GM19463 (cell line): Measurements from ENCODE around the gene CLIP4.

ENCODE experiments used
- ATAC-seq: cut with Tn5 transposase; IDR thresholded peaks from one replicate; pipeline ENCODE4 v1.9.1; 2021; ENCODE audit warnings: mild to moderate bottlenecking, moderate library complexity; ENCODE audit not compliant: unreplicated experiment

The CLIP4 gene

DNA sequence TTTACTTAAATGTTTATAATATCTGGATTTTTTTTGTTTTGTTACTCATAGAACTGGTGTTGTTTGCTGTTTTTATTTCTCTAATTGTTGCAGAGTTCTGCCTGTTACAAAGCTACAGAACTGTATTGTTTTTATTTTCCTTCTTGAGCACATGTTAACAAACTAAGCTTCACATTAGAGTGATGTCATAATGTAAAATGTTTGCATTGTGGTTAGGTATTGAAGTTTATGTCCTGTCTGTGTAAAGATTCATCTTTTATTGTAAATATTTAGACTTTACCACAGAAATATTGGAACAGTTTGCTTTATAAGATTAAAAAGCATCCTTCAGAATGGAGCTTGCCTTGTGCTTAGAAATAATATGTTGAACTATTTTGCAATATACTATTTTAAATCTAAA, 67.7 kb downstream of the CLIP4 start:
- ATAC-seq: no peak

DNA sequence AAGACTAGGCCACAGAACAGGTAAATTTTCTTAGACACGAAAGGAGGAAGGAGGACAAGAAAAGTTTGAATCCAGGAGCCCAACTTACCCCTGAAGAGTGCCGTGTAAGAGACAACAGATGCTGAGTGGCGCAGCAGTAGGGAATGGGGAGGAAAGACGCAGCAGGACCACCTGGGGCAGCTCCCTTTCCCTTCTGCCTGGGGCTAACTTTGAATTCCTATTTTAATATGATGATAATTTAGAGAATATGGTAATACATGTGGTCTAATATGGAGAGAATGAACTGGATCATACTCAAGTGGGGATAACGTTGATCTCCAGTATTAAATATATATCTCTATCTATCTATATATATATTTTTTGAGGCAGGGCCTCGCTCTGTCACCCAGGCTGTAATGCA, 69.3 kb downstream of the CLIP4 start:
- ATAC-seq: no peak

DNA sequence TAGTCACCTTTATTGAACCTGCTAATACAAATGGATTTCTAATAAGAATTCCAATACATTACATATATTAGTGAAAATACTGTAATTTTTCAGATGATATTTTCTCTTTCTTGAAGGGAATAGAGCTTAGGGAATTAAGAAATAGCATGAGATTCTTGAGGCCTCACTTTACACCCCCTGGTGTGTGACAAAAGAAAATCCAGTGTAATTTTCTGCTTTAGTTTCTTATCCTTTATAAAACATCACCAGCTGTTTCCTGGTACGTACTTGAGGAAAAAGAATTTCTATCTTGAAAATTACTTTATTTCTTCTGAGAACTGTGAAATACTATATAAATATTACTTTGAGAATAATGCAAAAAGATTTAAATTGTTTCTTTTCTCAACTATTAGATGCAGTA, 71.6 kb downstream of the CLIP4 start:
- no peak for ATAC-seq

GRCh38 chr2:29187926-29188325, 72.7 kb downstream of the CLIP4 start:
- ATAC-seq: no peak

GRCh38 chr2:29189052-29189451, 73.8 kb downstream of the CLIP4 start:
- ATAC-seq: no peak

GRCh38 chr2:29191817-29192216, 76.6 kb downstream of the CLIP4 start:
- ATAC-seq: no peak

- ATAC-seq: no peak
Measured at GRCh38 chr2:29192526-29192925, 77.3 kb downstream of the CLIP4 start.

- ATAC-seq: no peak
Measured at GRCh38 chr2:29193111-29193510, 77.9 kb downstream of the CLIP4 start.

GRCh38 chr2:29193681-29194080, 78.5 kb downstream of the CLIP4 start:
- no peak for ATAC-seq

GRCh38 chr2:29195796-29196195, 80.6 kb downstream of the CLIP4 start:
- no peak for ATAC-seq

GRCh38 chr2:29196792-29197788, 81.9 kb downstream of the CLIP4 start:
- no peak for ATAC-seq

DNA sequence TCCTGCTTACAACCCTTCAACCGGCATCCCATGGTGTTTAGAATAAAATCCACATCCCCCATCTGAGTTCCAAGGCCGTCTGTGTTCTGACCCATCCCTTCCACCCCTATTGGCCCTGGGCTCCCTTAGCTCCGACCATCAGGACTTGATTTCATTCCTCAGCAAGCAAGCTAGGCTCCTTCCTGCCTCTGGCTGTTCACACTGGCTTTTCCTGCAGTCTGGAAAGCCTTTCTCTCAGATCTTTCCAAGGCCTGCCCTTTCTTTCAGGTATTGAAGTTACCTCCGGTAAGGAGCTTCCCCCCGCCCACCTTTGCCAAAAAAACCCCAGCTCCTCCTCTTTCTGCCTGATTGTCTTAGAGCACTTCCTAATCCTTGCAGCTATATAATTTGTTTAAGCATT, 86.8 kb downstream of the CLIP4 start:
- no peak for ATAC-seq

DNA sequence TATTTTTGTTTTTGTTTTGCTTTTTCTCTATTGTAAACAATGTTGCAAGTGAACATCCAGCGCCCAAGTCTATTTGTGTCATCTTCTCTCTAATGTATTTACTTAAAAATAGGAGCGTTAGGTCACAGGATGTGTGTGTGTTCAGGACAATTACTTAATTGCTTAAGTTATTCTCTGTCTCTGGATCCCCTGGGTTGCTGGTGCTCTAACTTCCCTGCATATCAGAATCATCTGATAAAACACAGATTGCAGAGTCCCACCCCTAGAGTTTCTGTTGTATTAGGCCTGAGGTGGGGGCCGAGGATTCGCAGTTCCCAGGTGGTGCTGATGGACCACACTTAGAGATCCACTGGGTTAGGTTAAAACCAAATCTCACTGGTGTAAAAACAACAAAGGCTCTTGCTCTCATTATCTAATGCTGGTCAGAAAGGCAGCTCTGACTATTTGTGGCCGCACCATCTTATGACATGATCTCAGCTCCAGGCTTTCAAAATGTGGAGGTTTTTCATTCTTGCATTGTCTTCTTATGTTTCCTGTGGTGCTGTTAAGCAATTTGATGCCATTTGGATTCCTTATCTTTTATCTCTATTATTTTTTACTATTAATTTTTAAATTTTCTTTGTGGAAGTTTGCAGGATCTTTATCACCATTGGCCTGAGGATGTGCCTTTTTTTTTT, 87.7 kb downstream of the CLIP4 start:
- ATAC-seq: no peak

DNA sequence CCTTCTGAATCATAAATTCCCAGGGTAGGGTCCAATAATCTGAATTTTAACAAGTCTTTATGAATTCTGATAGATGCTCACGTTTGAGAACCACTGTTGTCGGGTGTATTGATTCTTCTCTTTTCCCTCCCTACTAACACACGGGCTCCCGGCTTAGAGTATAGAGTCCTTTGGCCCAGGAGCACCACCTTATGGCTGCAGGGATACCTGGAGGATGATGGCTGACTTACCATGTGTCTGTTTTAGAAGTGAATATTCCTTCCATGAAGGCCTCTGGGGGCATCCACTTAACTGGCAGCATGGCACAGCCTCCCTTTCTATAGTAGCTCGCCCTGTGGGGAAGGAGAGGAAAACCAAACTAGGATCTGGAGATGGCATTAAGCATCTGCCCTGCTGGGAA, 91.7 kb downstream of the CLIP4 start:
- ATAC-seq: no peak

DNA sequence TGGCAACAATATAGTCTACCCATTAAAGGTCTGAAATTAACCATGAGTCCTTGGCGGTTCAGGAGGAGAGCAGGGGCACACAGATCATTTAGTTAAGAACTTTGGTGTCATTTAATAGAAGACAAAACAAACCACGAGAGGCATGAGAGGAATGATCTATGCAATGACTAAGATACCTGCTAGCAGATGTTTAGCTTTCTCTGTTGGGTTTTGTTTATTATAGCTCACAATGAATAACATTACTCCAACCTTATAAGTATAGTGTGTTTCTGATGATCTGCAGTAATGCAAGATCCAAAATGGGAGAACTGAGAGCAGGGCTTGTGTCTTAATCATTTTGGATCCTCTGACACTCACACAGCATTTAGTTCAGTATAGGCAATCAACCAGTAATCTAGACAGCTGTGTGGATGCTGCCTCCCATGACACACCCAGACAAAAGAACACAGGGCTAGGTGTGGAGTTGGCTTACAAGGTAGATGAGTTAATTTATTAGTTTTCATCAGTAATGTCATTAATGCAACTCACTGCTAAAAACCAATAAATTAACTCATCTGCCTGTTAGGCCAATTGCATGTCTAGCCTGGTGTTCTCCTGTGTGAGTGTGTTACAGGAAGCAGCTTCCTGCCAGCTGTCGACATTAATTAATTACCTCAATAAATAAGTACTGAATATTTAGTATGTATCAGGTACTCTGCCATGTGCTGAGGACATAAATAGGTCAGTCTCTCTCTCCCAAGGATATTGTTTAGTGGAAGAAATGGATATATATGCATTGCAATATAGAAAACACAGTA, 92.3 kb downstream of the CLIP4 start:
- no peak for ATAC-seq

GRCh38 chr2:29209551-29209950, 94.3 kb downstream of the CLIP4 start:
- ATAC-seq: no peak

DNA sequence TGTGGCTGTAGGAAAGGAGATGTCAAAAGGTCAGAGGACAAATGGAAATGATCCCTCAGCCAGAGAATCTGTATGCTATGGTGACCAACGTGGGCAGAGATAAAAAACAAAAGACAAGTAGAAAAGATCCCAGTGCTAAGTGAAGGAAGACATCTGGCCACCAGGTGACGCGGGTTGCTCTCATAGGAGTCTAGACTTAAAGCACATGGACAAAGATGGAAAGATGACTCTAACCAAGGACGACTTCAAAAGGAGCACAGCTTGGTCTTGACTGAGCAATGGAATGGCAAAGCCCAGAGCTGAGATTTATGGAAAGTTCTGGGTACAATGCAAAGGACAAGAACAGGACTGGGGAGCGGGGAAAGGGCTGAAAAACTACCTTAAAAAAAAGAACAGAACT, 96.8 kb downstream of the CLIP4 start:
- no peak for ATAC-seq

DNA sequence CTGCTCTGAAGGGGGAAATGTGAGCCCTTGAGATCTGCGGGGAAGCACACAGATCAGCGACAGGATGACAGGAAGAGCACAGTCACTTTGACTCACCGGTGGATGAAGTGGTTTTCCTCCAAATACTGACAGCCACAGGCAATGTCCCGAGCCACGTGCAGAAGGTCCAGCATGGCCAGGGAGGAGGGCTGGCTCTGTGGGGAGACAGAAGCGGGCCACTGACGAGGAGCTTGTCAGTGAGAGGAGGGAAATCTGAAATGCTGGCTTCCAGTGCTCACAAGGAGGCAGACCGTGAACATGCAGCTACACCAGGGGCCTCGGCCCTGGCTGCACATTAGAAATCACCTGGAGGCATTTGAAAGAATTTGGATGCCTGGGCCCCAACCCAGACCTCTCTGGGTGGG, 98.7 kb downstream of the CLIP4 start:
- no peak for ATAC-seq

DNA sequence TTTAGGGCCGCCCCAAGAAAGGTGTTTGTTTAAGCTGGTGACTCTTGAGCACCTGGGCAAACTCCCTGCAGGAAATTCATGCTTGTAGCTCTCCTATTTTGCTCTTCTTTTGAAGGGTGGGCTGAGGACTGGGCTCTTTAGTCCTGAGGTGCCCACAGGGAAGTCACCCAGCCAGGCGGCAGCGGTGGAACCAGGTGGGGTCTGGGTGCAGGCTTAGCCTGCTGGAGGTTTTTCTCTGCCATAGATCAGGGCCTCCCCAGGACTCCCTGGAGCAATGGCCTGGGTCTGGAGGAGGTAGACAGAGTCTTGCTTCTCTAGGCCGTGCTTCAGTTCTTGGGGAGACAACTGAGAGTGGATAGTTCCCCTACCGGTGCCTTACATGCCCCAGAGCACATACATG, 99.9 kb downstream of the CLIP4 start:
- ATAC-seq: no peak

DNA sequence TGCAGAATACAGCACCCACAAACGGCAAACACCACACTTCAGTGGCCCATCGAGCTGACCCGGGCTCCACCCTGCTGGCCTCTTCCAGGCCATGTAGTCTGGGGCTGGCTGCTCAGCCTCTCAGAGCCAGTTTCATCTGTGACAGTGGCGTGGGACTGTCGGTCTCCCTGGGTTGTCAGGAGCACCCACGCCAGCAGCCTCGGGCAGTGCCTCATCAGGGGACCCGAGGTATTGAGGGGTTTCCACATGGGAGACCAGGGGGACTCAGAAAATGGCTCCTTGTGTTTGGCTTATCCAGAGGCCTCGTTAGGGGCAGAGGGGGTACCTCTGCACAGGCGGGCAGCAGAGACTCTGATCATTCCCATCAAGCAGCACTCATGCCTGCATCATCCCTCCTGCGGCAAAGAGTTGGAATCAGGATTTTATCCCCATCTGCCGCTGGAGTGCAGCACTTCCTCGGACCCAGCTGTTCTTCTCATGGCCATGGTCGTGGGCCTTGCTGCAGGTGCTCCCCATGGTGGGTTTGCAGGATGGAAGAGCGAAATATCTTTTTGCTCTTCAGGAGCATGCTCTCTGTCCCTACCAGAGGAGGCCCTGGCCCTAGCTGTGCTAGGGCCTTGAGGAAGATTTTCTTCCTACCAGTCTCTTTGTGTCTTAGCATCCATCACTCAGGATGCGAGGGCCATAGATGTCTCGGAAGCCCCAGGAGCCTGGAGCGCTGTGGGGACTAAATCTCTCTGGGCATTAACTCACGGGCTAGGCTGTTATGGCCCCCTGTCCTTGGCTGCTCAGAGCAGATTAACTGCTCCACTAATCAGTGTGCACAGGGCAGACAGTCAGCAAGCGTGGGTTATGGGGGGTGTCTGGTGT, 100.8 kb downstream of the CLIP4 start:
- no peak for ATAC-seq

DNA sequence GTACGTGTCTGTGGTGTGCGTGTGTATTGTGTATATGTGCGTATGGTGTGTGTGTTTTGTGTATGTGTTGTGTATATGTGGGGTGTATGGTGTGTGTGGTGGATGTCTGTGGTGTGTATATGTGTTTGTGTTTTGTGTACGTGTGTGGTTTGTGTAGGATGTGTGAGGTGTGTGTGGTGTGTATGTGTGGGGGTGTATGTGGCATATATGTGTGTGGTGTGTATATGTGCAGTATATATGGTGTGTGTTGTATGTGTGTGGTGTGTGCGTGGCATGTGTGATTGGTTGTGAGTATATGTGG, 101.3 kb downstream of the CLIP4 start:
- ATAC-seq: no peak
